Glomerular visceral epithelial cell (primary cell): ENCODE results near the gene LGALS9C.
"Not testable (repeated sequence)": the region's sequence is repeated elsewhere in the genome, so short reads cannot be mapped to it uniquely, and the experiment has no call there.

Experiments used
- DNase-seq: peaks from one replicate; pipeline ENCODE4 v3.0.0-alpha.2; 2016; ENCODE audit errors: extremely low spot score

LGALS9C gene

GRCh38 chr17:18476508-18477308 lies at the start of gene LGALS9C:
Gene LGALS9C, plus strand, starts transcription at chr17:18476789. Its CDS starts 66 bp downstream, at chr17:18476855.
- peak; percentile 44 for DNase-seq

DNA sequence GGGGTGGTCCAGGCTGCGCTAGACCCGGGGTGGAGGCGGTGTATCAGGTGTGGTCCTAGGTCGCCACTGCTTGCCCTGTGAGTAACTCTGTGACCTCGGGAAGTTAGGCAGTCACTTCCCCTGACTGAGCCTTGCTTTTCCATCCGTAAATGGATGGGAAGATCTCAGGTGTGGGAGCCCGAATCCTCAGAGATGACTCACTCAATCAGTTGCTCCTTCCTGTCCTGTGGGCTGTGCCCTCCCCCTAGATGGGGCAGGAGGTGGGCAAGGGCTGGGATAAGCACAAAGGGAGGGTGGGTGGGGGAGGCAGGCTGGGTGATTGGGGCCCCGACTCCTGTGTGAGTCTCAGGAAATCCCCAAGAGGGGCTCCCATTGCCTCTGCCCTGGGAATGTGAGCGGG lies 44.4 kb upstream of the LGALS9C start:
- not testable (repeated sequence) for DNase-seq

DNA sequence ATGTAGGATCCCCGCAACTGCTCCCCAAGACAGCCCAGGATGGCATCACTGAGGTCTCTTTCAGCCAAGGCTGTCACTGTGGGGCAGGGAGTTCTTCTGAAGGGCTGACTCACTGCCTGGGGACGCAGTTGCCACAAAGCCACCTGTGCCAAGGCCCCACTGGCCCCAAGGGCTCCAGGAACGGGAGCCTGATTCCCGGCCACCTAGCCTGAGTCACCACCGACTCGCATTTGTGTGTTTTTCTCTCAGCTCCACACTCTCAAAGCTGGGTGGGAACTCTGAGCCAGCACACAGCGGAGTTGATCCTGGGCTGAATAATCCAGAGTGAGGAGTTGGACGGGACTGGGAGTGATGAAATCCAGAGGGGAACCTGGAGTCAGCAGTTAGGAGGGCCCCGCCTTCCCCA lies 37.1 kb upstream of the LGALS9C start:
- not testable (repeated sequence) for DNase-seq

DNA sequence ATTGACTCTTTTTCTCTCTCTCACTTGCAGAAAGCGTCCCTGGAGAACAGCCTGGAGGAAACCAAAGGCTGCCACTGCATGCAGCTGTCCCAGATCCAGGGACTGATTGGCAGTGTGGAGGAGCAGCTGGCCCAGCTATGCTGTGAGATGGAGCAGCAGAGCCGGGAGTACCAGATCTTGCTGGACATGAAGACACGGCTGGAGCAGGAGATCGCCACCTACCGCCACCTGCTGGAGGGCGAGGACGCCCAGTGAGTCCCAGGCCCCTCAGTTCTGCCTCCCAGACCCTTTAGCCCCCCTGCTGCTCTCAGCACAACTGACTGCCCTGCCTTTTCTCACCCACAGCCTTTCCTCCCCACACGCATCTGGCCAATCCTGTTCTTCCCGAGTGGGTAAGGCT lies 34.5 kb upstream of the LGALS9C start:
- DNase-seq: not testable (repeated sequence)

GRCh38 chr17:18442532-18442931 lies 34.1 kb upstream of the LGALS9C start:
- DNase-seq: not testable (repeated sequence)

GRCh38 chr17:18447476-18448205 lies 28.9 kb upstream of the LGALS9C start:
- DNase-seq: not testable (repeated sequence)

- not testable (repeated sequence) for DNase-seq
Observed at GRCh38 chr17:18448311-18448710, 28.3 kb upstream of the LGALS9C start.

DNA sequence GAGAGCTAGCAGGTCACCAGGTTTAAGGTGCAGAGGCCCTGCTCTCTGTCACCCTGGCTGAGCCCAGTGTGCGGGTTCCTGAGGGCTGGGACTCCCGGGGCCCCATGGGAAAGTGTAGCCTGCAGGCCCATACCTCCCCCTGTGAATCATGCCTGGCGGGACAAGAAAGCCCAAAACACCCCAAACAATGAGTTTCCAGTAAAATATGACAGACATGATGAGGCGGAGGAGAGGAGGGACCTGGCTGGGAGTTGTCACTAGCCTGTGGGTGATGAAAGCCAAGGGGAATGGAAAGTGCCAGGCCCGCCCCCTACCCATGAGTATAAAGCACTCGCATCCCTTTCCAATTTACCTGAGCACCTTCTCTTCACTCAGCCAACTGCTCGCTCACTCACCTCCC lies 26.8 kb upstream of the LGALS9C start:
- DNase-seq: not testable (repeated sequence)

- DNase-seq: not testable (repeated sequence)
Observed at GRCh38 chr17:18450998-18451397, 25.6 kb upstream of the LGALS9C start.

DNA sequence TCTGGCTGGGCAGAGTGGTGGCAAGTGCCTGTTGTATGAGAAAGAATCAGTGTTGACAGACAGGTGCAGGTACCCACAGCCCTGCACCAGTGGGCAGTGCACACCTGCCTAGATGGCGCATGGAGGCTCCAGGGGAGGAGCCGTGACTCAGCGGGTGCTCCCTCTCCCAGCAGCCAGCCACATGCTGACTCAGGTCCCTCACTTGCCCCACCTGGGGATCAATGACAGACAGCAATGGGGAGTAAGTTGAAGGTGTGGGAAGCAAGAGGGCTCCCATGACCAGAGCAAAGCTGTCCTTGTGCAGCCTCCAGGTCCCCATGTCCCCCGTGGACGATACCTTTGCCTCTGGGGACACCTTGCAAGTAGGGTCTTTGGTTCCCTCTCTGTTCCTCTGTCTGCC lies 24.6 kb upstream of the LGALS9C start:
- DNase-seq: not testable (repeated sequence)

GRCh38 chr17:18459035-18459434 lies 17.6 kb upstream of the LGALS9C start:
- DNase-seq: peak; percentile 17

- DNase-seq: not testable (repeated sequence)
Observed at GRCh38 chr17:18463831-18464502, 12.6 kb upstream of the LGALS9C start.

DNA sequence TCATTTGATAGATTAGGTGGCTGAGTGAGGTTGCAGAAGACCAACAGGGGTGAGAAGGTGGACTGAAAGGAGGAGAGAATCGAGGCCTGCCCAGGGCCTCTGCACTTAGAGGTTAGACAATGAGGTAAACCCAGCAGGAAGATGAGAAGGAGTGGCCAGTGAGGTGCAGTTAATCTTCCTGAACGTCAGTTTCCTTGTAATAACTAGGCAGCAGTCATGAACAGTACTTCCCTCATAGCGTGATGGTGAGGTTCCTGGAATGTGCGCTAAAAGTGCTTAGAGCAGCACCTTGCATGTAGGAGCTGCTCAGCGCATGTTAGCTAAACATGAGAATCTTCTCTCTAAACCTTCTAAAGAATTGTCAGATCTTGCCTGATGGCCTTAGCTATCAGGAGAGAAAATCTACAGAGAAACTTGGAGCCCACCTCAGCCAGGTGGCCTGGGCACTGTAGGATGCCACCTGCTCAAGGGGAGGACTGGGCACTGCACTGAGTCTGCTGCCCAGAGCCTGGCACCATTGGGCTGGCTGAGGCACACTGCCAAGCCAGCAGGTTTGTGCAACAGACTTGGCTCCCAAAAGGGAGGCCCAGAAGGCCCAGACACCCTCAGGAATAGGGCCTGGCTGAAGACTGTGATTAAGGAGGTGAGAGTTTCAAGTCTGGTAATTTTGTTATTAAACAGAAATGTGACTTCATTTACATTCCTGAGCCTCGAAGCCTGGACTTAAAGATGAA lies 10.2 kb upstream of the LGALS9C start:
- not testable (repeated sequence) for DNase-seq

DNA sequence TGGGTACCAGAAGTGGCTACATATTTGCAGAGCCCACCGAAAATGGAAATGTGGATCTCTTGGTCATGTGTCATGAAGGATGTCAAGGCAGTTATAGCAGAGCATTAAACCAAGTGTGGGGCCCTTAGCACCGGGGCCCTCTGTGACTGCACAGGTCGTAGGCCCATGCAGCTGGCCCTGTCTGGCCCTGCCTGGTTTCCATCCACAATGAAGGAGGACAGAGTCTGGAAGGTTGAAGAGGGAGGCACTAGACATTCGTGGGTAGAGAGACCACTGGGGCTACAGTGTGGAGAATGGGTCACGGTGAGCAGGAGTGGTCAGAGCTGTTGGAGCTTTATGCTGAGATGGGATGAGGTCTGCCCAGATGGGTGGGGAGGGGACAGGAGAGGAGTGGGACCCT lies 9.6 kb upstream of the LGALS9C start:
- not testable (repeated sequence) for DNase-seq

DNA sequence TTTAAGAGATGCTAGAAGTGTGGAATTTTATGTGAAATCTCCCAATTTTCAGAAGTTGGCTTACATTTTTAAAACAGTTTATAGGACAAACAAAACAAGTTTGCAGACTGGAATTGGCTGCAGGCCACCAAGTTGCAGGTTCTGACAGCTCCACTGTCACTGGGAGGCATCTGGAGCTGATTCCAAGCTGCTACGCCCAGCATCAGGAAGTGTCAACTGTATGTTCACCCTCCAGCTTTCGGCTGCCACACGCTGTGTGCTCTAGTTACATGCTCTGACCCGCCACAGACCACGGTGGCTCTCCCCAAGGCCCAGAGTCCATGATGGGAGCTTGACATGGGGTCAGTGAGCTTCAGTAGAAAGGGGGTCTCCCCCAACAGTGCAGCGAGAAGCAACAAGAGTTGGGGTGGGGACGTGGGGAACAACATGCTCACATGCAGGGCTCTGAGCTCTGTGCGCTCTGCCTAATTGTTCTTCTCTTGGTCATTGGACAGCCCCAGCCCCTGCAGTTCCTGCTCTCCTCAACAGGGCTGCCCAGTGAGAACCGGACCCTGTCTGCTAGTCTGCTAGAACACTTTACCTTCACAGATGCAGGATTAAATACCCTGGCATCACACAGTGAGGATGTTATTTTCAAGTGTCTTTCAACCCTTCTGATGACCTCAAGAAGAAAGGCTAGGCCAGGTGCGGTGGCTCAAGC lies 8.0 kb upstream of the LGALS9C start:
- DNase-seq: not testable (repeated sequence)

- DNase-seq: not testable (repeated sequence)
Observed at GRCh38 chr17:18469837-18470236, 6.8 kb upstream of the LGALS9C start.

- not testable (repeated sequence) for DNase-seq
Observed at GRCh38 chr17:18470345-18470930, 6.2 kb upstream of the LGALS9C start.

DNA sequence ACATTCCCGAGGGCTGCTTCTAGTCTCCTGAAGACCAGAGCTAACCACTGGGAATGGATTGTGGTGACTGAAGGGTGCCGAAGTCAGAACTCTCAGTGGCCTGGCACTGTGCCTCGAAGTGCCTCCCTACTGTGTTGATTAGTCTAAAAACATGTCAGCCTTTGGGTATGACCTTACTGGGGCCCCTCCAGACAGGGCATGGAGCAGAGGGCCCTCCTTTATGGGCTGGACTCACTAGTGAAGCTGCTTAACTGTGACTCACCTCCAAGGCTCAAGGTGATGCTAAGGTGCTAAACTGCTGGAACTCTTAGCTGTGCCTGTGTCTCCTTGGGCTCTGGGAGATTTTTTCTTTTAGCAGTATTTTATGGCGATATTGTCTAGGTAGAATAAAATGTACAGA lies 2.6 kb upstream of the LGALS9C start:
- DNase-seq: not testable (repeated sequence)

DNA sequence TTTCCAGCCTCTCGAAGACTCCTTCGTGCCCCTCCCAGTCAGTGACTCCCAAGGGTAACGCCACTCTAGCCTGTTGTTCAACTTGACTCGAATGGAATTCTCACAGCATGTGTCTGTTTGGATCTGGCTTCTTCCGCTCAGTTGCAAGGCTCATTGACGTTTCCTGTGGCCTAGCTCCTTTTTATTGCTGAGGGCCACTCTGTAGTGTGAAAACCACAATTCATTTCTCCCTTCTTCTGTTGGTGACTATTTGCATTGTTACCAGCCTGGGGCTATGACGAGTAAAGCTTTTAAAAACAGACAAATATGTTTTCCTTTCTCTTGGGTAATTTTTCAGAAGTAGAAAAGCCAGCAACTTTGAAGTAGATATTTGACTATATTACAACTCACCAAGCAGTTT lies 1.8 kb upstream of the LGALS9C start:
- DNase-seq: not testable (repeated sequence)

DNA sequence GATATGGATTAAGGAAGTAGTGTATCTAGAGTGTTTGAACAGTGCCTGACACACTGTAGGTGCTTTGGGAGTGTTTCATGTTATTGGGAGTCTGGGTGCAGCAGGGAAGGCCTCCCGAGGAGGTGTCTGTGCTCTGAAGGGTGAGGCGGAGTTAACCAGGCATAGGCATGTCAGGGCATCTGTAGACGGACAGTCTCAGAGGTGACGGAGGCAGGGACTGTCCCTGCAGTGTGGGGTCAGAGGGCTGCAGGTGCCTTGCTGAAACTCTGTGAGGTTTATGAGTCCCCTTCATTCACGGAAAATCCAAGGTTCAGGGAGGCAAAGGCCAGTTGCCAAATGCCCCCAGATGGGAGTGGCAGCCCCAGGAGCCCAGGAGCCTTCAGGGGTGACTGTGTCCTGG lies 778 bp downstream of the LGALS9C start:
- not testable (repeated sequence) for DNase-seq

- not testable (repeated sequence) for DNase-seq
Observed at GRCh38 chr17:18478362-18478761, 1.8 kb downstream of the LGALS9C start.
